GM12801 (cell line): ENCODE results near the gene GH2.
A peak's percentile ranks its signal among the peaks of the same experiment; 100 is the strongest.
"Not testable (repeated sequence)": the region's sequence is repeated elsewhere in the genome, so short reads cannot be mapped to it uniquely, and the experiment has no call there.

ENCODE experiments used
- CTCF ChIP-seq: IDR thresholded peaks from one replicate; pipeline ENCODE4 v1.5.1; 2011; ENCODE audit warnings: control low read depth; ENCODE audit not compliant: insufficient read length; ENCODE audit errors: extremely low read depth

GH2 gene

DNA sequence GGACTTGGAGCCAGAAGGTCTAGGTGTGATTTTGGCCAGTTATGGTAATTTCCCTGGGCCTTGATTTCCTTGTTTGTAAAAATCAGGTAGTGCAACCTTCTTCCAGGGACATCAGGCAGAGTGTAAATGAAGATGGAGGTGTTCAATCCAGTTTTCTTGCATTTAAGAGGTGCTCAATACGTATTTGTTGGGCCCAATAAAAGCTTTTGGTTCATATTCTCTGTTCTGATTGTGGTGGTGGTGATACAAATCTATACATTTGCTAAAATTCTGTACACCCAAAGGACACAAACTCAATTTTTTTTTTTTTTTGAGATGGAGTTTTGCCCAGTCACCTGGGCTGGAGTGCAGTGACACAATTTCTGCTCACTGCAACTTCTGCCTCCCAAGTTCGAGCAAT is 44.4 kb upstream of the GH2 start:
- TF ChIP-seq CTCF = no peak

DNA sequence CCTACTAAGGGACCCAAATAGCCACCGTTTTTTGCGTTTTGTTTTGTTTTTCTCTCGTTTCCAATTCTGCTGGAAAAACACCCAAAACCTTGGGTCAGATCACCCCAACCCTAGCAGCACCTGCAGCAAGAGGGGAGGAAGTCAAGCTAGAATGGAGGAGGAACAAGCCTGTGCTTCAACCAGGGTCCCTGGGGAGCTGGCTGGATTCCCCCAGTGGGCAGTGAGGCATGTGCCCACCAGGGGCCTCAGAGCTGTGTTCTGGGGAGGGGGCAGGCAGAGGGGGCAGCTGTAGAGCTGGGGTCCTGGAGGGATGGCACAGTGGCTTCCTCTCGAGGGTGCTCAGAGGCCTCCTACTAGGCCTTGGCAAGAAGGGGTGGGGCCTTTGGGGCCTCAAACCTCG is 43.9 kb upstream of the GH2 start:
- TF ChIP-seq CTCF = no peak

DNA sequence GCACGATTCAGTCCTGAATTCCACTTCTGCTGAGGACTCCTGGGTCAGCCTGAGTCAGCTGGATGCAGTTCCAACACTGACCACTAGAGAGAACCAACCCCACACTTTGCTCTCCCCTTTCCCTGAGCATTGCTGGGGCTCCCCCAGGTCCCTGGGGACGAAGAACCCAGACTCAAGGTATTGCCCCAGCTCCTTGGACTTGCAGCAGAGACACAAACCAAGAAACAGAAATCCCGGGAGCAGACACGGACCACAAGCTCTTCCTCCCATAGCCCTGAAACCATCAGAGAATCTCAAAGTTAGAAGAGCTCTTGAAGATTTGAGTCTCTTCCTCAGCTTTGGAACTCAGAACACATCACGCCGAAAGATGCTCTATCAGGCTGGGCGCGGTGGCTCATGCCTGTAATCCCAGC is 37.6 kb upstream of the GH2 start:
- TF ChIP-seq CTCF = peak; percentile 31

- not testable (repeated sequence) for TF ChIP-seq CTCF
Observed at GRCh38 chr17:63918789-63919305, 37.1 kb upstream of the GH2 start, which contains the start of gene GH1. GH1 (minus strand) TSS chr17:63918839; CDS start chr17:63918776, 63 bp downstream.

DNA sequence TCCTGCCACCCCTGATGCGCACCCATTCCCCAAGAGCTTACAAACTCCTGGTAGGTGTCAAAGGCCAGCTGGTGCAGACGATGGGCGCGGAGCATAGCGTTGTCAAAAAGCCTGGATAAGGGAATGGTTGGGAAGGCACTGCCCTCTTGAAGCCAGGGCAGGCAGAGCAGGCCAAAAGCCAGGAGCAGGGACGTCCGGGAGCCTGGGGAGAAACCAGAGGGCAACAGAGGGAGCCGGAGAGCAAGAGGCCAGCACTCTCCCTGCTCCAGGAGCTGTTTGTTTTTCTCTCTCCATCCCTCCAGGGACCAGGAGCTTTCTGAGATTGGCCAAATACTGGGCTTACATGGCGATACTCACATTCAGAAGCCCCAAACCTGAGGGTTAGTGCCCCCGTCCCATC is 36.6 kb upstream of the GH2 start:
- no peak for TF ChIP-seq CTCF

- TF ChIP-seq CTCF = no peak
Observed at GRCh38 chr17:63917646-63918045, 35.9 kb upstream of the GH2 start.

GRCh38 chr17:63916566-63917185 is 34.9 kb upstream of the GH2 start:
- TF ChIP-seq CTCF = no peak
